ENCODE results near the gene KRT86. TPM values are rescaled to one million over a fixed set of nuclear protein-coding genes. Genes with fewer than 3 reads are reported as not detected.
A peak's percentile ranks its signal among the peaks of the same experiment; 100 is the strongest.

KRT86 gene
- total and polyA plus RNA-seq, 2 experiments from 2014 or later: 0.35 TPM; not detected in 1

GRCh38 chr12:52232674-52233461 is 41.6 kb upstream of the KRT86 start, which contains the start of gene KRT7:
KRT7 (plus strand) TSS chr12:52233243; CDS start chr12:52233297, 54 bp downstream.
- Histone ChIP-seq H3K4me3 (no peak within 1 kb of the TSS), H3K27me3 (peaks cover 91% of the 10 kb centered on the region), H3K4me1 (ENCODE audit: low read depth) (no peaks in the 10 kb centered on the region), H3K9me3 (ENCODE audit: low read depth) (no peaks in the 10 kb centered on the region), H3K36me3 (no peaks in the 10 kb centered on the region), H3K27ac (no peak within 1 kb of the TSS)
- DNase-seq (ENCODE audit: low read depth in 1 of 2, low spot score in 1 of 2): no peak
- no peak for TF ChIP-seq CTCF (IDR thresholded peaks at IDR 0.05; ENCODE audit: low read depth, low read length)

- Histone ChIP-seq H3K27ac (no peak overlapping the region), H3K27me3 (peaks cover 88% of the 10 kb centered on the region), H3K4me1 (ENCODE audit: low read depth) (no peaks in the 10 kb centered on the region), H3K4me3 (no peak overlapping the region), H3K9me3 (ENCODE audit: low read depth) (no peaks in the 10 kb centered on the region), H3K36me3 (no peaks in the 10 kb centered on the region)
- DNase-seq (ENCODE audit: low read depth in 1 of 2, low spot score in 1 of 2): no peak
- TF ChIP-seq CTCF (IDR thresholded peaks at IDR 0.05; ENCODE audit: low read depth, low read length): no peak
Measured at GRCh38 chr12:52233462-52234207, 40.8 kb upstream of the KRT86 start.

GRCh38 chr12:52234223-52234810 is 40.1 kb upstream of the KRT86 start:
- Histone ChIP-seq H3K36me3 (no peaks in the 10 kb centered on the region), H3K9me3 (ENCODE audit: low read depth) (no peaks in the 10 kb centered on the region), H3K27ac (no peak overlapping the region), H3K27me3 (peaks cover 86% of the 10 kb centered on the region), H3K4me1 (ENCODE audit: low read depth) (no peaks in the 10 kb centered on the region), H3K4me3 (no peak overlapping the region)
- TF ChIP-seq CTCF (IDR thresholded peaks at IDR 0.05; ENCODE audit: low read depth, low read length): no peak
- no peak for DNase-seq (ENCODE audit: low read depth in 1 of 2, low spot score in 1 of 2)

GRCh38 chr12:52235001-52235764 is 39.3 kb upstream of the KRT86 start:
- Histone ChIP-seq H3K9me3 (ENCODE audit: low read depth) (no peaks in the 10 kb centered on the region), H3K4me3 (no peak overlapping the region), H3K36me3 (no peaks in the 10 kb centered on the region), H3K4me1 (ENCODE audit: low read depth) (no peaks in the 10 kb centered on the region), H3K27me3 (peaks cover 83% of the 10 kb centered on the region), H3K27ac (no peak overlapping the region)
- no peak for TF ChIP-seq CTCF (IDR thresholded peaks at IDR 0.05; ENCODE audit: low read depth, low read length)
- peak in 1 of 2 donors; percentile 50 for DNase-seq (ENCODE audit: low read depth in 1 of 2, low spot score in 1 of 2)

- Histone ChIP-seq H3K27me3 (peaks cover 76% of the 10 kb centered on the region), H3K27ac (no peak overlapping the region), H3K4me3 (no peak overlapping the region), H3K9me3 (ENCODE audit: low read depth) (no peaks in the 10 kb centered on the region), H3K36me3 (no peaks in the 10 kb centered on the region), H3K4me1 (ENCODE audit: low read depth) (no peaks in the 10 kb centered on the region)
- DNase-seq (ENCODE audit: low read depth in 1 of 2, low spot score in 1 of 2): no peak
- TF ChIP-seq CTCF (IDR thresholded peaks at IDR 0.05; ENCODE audit: low read depth, low read length): no peak
Measured at GRCh38 chr12:52235822-52236361, 38.6 kb upstream of the KRT86 start.

Measured in cardiac muscle cell (in vitro differentiated cells and primary cell).